ENCODE data around the gene PPP1R12A.
"Not testable (repeated sequence)": the region's sequence is repeated elsewhere in the genome, so short reads cannot be mapped to it uniquely, and the experiment has no call there.

Gene PPP1R12A

GRCh38 chr12:79830440-79830839 lies 104.5 kb downstream of the PPP1R12A start:
- DNase-seq (ENCODE audit: low spot score): no peak
- TF ChIP-seq, protein P1, sequence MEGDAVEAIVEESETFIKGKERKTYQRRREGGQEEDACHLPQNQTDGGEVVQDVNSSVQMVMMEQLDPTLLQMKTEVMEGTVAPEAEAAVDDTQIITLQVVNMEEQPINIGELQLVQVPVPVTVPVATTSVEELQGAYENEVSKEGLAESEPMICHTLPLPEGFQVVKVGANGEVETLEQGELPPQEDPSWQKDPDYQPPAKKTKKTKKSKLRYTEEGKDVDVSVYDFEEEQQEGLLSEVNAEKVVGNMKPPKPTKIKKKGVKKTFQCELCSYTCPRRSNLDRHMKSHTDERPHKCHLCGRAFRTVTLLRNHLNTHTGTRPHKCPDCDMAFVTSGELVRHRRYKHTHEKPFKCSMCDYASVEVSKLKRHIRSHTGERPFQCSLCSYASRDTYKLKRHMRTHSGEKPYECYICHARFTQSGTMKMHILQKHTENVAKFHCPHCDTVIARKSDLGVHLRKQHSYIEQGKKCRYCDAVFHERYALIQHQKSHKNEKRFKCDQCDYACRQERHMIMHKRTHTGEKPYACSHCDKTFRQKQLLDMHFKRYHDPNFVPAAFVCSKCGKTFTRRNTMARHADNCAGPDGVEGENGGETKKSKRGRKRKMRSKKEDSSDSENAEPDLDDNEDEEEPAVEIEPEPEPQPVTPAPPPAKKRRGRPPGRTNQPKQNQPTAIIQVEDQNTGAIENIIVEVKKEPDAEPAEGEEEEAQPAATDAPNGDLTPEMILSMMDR (IDR thresholded peaks at IDR 0.05; ENCODE audit: extremely low read depth, insufficient read depth, missing control alignments): no peak
- in situ Hi-C loops (cut with MboI; ENCODE audit: low pct_unique_long_range_greater_than_20kb, low sequenced_read_pairs, unreplicated experiment): no loop called here

DNA sequence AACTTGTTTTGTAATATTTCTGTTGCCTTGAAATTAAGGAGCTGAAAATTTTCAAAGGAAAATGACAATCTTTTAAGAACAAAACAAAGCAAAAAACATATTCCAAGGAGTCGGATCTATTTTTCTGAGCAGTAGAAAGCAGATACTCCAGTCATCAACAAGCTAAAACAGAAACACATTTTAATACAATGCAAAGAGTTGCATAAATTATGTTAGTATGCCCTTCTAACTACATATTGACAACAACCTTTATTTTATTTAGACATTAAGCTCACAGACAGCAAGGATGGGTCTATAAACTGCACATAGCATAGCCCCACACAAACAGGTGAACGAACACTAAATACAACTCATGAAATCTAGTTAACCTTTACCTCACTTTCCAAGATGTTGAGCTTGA lies 106.0 kb downstream of the PPP1R12A start:
- TF ChIP-seq, protein P1 (IDR thresholded peaks at IDR 0.05; ENCODE audit: extremely low read depth, insufficient read depth, missing control alignments): no peak
- no peak for DNase-seq (ENCODE audit: low spot score)
- in situ Hi-C loops (cut with MboI; ENCODE audit: low pct_unique_long_range_greater_than_20kb, low sequenced_read_pairs, unreplicated experiment): no loop called here

- in situ Hi-C loops (cut with MboI; ENCODE audit: low pct_unique_long_range_greater_than_20kb, low sequenced_read_pairs, unreplicated experiment): no loop called here
- no peak for DNase-seq (ENCODE audit: low spot score)
- TF ChIP-seq, protein P1 (IDR thresholded peaks at IDR 0.05; ENCODE audit: extremely low read depth, insufficient read depth, missing control alignments): no peak
Observed at GRCh38 chr12:79827484-79827883, 107.4 kb downstream of the PPP1R12A start.

GRCh38 chr12:79826267-79827128 lies 108.4 kb downstream of the PPP1R12A start:
- TF ChIP-seq, protein P1 (IDR thresholded peaks at IDR 0.05; ENCODE audit: extremely low read depth, insufficient read depth, missing control alignments): no peak

DNA sequence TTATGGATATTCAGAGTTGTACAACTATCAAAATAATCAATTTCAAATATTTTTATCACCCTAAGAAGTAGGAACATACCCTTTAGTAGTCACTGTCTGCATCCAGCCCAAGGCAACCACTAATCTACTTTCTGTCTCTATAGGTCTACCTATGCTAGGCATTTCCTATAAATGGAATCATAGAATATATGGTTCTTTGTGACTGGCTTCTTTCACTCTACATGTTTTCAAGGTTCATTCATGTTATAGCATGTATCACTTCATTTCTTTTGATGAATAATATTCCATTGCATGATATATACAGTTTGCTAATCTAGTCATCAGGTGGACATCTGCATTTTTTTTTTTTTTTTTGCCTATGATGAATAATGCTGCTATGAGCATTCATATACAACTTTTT lies 112.4 kb downstream of the PPP1R12A start:
- TF ChIP-seq, protein P1 (IDR thresholded peaks at IDR 0.05; ENCODE audit: extremely low read depth, insufficient read depth, missing control alignments): no peak
- no peak for DNase-seq (ENCODE audit: low spot score)
- in situ Hi-C loops (cut with MboI; ENCODE audit: low pct_unique_long_range_greater_than_20kb, low sequenced_read_pairs, unreplicated experiment): no loop called here

More at GRCh38 chr12:79826267-79827128, 108.4 kb downstream of the PPP1R12A start:
- DNase-seq (ENCODE audit: low spot score): no peak
- in situ Hi-C loops (cut with MboI; ENCODE audit: low pct_unique_long_range_greater_than_20kb, low sequenced_read_pairs, unreplicated experiment): no loop called here

GRCh38 chr12:79818856-79819255 lies 116.0 kb downstream of the PPP1R12A start:
- TF ChIP-seq, protein P1 (IDR thresholded peaks at IDR 0.05; ENCODE audit: extremely low read depth, insufficient read depth, missing control alignments): no peak
- in situ Hi-C loops (cut with MboI; ENCODE audit: low pct_unique_long_range_greater_than_20kb, low sequenced_read_pairs, unreplicated experiment): no loop called here
- DNase-seq (ENCODE audit: low spot score): no peak

DNA sequence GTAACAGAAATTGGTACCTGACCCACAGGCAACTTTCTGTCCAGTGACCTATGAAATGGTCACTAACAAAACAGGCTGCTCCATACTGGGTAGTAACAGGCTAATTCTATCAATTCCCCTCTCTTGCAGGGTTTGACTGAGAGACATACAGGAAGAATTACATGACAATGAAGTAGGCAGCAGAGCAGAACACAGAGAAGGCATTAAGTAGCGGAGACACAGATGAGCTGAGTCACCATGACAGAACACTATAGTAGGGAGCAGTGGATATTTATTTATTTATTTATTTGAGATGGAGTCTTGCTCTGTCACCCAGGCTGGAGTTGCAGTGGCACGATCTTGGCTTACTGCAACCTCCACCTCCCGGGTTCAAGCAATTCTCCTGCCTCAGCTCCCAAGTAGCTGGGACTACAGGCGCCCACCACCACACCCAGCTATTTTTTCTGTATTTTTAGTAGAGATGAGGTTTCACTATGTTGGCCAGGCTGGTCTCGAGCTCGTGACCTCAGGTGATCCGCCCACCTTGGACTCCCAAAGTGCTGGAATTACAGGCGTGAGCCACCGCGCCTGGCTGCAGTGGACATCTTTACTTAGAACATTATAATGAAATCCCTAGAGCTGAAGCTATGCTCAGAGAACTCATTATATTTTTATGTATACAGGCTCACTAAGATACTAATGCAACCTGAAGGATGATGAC lies 150.4 kb downstream of the PPP1R12A start:
- DNase-seq (ENCODE audit: low spot score); in situ Hi-C loops (cut with MboI; ENCODE audit: low pct_unique_long_range_greater_than_20kb, low sequenced_read_pairs, unreplicated experiment): not testable (repeated sequence)

All from GM13977 (cell line).